BLaER1 (cell line): ENCODE measurements around the gene TLL1.

Experiments used
- H3K27ac ChIP-seq: shearing (Covaris generic); formaldehyde crosslinking; 2 replicates; pipeline ENCODE4 v1.8.1; 2022
- H3K27me3 ChIP-seq: shearing (Covaris generic); formaldehyde crosslinking; 2 replicates; pipeline ENCODE4 v1.8.1; 2022
- H3K36me3 ChIP-seq: shearing (Covaris generic); formaldehyde crosslinking; 2 replicates; pipeline ENCODE4 v1.8.1; 2022
- H3K4me1 ChIP-seq: shearing (Covaris generic); formaldehyde crosslinking; 2 replicates; pipeline ENCODE4 v1.8.1; 2022
- H3K4me2 ChIP-seq: shearing (Covaris generic); formaldehyde crosslinking; 2 replicates; pipeline ENCODE4 v1.8.1; 2022
- H3K4me3 ChIP-seq: shearing (Covaris generic); formaldehyde crosslinking; 2 replicates; pipeline ENCODE4 v1.8.1; 2022
- H3K9ac ChIP-seq: shearing (Covaris generic); formaldehyde crosslinking; 2 replicates; pipeline ENCODE4 v1.8.1; 2022
- H3K9me3 ChIP-seq: shearing (Covaris generic); formaldehyde crosslinking; 2 replicates; pipeline ENCODE4 v1.8.1; 2022
- H4K20me1 ChIP-seq: shearing (Covaris generic); formaldehyde crosslinking; 2 replicates; pipeline ENCODE4 v1.8.1; 2022
- Cebpa-rat ChIP-seq: shearing (Covaris generic); IDR thresholded peaks from 2 replicates; pipeline ENCODE4 v1.8.1; 2022

The TLL1 gene

DNA sequence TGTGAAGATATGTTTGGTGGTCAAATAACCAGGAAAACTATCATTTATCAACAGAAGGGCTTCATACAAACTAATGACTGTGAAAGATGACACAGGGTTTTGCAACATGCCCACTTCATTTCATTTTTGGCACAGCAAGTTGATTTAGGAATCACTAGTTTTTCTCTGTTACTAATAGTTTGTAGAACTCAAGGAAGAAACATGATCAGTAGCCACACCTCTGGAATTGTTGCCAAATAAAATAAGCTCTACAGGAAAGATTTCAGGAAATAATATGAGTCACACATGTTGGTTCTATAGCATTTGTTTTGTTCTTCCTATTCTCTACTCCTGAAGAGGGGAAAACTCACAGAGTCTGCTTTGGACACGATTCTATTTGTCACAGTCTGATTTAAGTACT is 255.4 kb downstream of the TLL1 start:
- Histone ChIP-seq H3K27ac (no peak overlapping the region), H4K20me1 (no peaks in the 10 kb centered on the region), H3K27me3 (no peaks in the 10 kb centered on the region), H3K4me3 (no peak overlapping the region), H3K4me1 (no peaks in the 10 kb centered on the region), H3K9me3 (no peaks in the 10 kb centered on the region), H3K36me3 (no peaks in the 10 kb centered on the region), H3K4me2 (no peak overlapping the region), H3K9ac (no peak overlapping the region)
- TF ChIP-seq Cebpa-rat: no peak

DNA sequence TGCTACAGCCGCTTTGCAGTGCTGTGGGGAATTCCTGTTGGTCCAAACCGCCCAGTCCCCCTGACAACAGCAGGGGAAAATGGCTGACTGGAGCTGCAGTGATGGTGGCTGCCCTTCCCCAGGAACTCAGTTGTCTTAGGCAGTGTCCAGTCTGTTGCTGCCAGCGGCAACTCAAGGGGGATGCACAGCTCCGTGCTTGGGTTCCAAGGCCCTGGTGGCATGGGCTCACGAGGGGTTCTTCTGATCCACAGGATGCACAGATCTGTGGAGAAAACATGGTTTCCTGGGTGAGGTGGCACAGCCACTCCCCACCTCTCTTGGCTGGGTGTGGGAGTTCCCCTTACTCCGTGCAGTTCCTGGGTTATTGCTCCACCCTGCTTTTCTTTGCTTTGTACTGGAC is 261.2 kb downstream of the TLL1 start:
- no peaks in the 10 kb centered on the region for H4K20me1 ChIP-seq
- no peak for TF ChIP-seq Cebpa-rat
- no peak overlapping the region for H3K9ac ChIP-seq
- H3K9me3 ChIP-seq: peaks cover 4% of the 10 kb centered on the region; the same call in 1 of the 2 replicates
- no peak overlapping the region for H3K4me3 ChIP-seq
- H3K4me1 ChIP-seq: no peaks in the 10 kb centered on the region
- no peaks in the 10 kb centered on the region for H3K36me3 ChIP-seq
- no peak overlapping the region for H3K27ac ChIP-seq
- H3K27me3 ChIP-seq: no peaks in the 10 kb centered on the region
- no peak overlapping the region for H3K4me2 ChIP-seq

DNA sequence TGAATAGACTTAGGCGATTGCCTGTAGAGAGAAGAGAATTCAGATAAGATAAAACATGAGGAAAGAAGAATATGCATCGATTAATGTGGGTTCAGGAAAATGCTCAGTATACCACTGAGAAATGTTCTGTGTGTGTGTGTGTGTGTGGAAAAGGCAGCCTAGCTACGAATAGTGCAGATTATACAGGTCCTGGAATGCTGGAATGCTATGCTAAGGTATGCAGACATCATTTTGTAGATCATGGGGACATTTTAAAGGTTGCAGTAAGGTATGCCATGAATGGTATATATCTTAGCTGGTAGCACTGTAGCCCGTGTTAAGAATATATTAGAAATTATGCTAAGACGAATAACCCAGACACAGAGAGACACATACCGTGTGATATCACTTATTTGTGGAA is 267.9 kb downstream of the TLL1 start:
- H3K36me3 ChIP-seq: no peaks in the 10 kb centered on the region
- no peak for TF ChIP-seq Cebpa-rat
- no peaks in the 10 kb centered on the region for H3K4me1 ChIP-seq
- no peaks in the 10 kb centered on the region for H4K20me1 ChIP-seq
- H3K27me3 ChIP-seq: no peaks in the 10 kb centered on the region
- H3K27ac ChIP-seq: no peak overlapping the region
- H3K4me2 ChIP-seq: no peak overlapping the region
- no peaks in the 10 kb centered on the region for H3K9me3 ChIP-seq
- no peak overlapping the region for H3K9ac ChIP-seq
- no peak overlapping the region for H3K4me3 ChIP-seq

- Histone ChIP-seq H3K27me3 (no peaks in the 10 kb centered on the region), H3K4me2 (no peak overlapping the region), H3K9ac (no peak overlapping the region), H3K4me1 (no peaks in the 10 kb centered on the region), H3K4me3 (no peak overlapping the region), H3K9me3 (no peaks in the 10 kb centered on the region), H3K27ac (no peak overlapping the region), H3K36me3 (no peaks in the 10 kb centered on the region), H4K20me1 (no peaks in the 10 kb centered on the region)
- no peak for TF ChIP-seq Cebpa-rat
Observed at GRCh38 chr4:166143227-166143626, 270.2 kb downstream of the TLL1 start.

DNA sequence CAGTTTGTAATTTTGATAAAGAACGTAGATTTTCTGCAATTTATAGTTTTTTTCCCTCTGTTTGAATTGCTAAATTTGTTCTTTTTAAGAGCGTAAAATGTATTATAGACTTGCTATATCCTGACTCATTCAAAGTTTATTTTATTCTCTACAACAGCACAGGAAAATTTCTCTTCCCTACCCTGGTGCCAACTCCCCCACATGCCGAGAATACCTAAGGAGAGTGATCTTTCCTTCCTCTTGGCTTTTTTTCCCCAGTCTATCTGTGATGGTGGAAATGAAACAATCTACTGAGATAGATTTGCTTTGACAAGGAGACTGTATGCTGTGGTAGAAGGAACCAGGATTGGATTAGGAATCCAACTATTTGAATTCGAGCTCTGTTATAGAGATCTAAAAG is 271.6 kb downstream of the TLL1 start:
- no peaks in the 10 kb centered on the region for H4K20me1 ChIP-seq
- no peak overlapping the region for H3K4me3 ChIP-seq
- TF ChIP-seq Cebpa-rat: no peak
- no peak overlapping the region for H3K27ac ChIP-seq
- H3K4me2 ChIP-seq: no peak overlapping the region
- H3K4me1 ChIP-seq: no peaks in the 10 kb centered on the region
- no peaks in the 10 kb centered on the region for H3K36me3 ChIP-seq
- no peak overlapping the region for H3K9ac ChIP-seq
- H3K27me3 ChIP-seq: no peaks in the 10 kb centered on the region
- H3K9me3 ChIP-seq: no peaks in the 10 kb centered on the region

- no peaks in the 10 kb centered on the region for H3K4me1 ChIP-seq
- no peaks in the 10 kb centered on the region for H3K27me3 ChIP-seq
- no peak overlapping the region for H3K4me2 ChIP-seq
- no peaks in the 10 kb centered on the region for H3K9me3 ChIP-seq
- TF ChIP-seq Cebpa-rat: no peak
- H3K9ac ChIP-seq: no peak overlapping the region
- no peaks in the 10 kb centered on the region for H3K36me3 ChIP-seq
- no peaks in the 10 kb centered on the region for H4K20me1 ChIP-seq
- H3K4me3 ChIP-seq: no peak overlapping the region
- H3K27ac ChIP-seq: no peak overlapping the region
Observed at GRCh38 chr4:166146806-166147540, 273.9 kb downstream of the TLL1 start.
